WTC11 (cell line): ENCODE results near the gene CLK3.

ENCODE experiments used
- CTCF ChIP-seq: fragments of 200-600 bp; IDR thresholded peaks from 2 replicates; pipeline ENCODE4 v1.8.0; 2022; ENCODE audit warnings: antibody characterized with exemption
- E2F4 ChIP-seq: sonication (generic); formaldehyde crosslinking; IDR thresholded peaks from 2 replicates; pipeline ENCODE4 v1.8.1; 2022; ENCODE audit warnings: low read depth, mild to moderate bottlenecking, moderate library complexity, missing genetic modification reagents, borderline replicate concordance

GRCh38 chr15:74656935-74657535 is 41.4 kb downstream of the CLK3 start:
- no peak for TF ChIP-seq CTCF
- TF ChIP-seq E2F4 (CRISPR knock-in tag) = no peak
